DOHH2 (cell line): Measurements from ENCODE around the gene CASP10.
A peak's percentile ranks its signal among the peaks of the same experiment; 100 is the strongest.

Experiments
- H3F3A ChIP-seq: fragments of 200-600 bp; sonication (generic), shearing (Covaris generic); 2 replicates; pipeline ENCODE4 v1.6.0; 2016; ENCODE audit warnings: antibody characterized with exemption, mild to moderate bottlenecking; ENCODE audit not compliant: control insufficient read depth, insufficient read depth
- H3K27ac ChIP-seq: fragments of 200-600 bp; sonication (generic); 2 replicates; pipeline ENCODE4 v1.5.1; 2014; ENCODE audit warnings: low read depth, mild to moderate bottlenecking, low read length, moderate library complexity
- H3K27me3 ChIP-seq: fragments of 200-600 bp; sonication (generic); 2 replicates; pipeline ENCODE4 v1.6.1; 2014; ENCODE audit warnings: mild to moderate bottlenecking, low read length, mixed read lengths; ENCODE audit not compliant: control insufficient read depth
- H3K36me3 ChIP-seq: fragments of 200-600 bp; sonication (generic); 2 replicates; pipeline ENCODE4 v1.6.1; 2014; ENCODE audit warnings: mild to moderate bottlenecking, low read length, moderate library complexity, mixed read lengths; ENCODE audit not compliant: control insufficient read depth
- H3K4me1 ChIP-seq: fragments of 200-600 bp; sonication (generic); 2 replicates; pipeline ENCODE4 v1.6.1; 2014; ENCODE audit warnings: mild to moderate bottlenecking, low read length, mixed read lengths; ENCODE audit not compliant: control insufficient read depth
- H3K4me2 ChIP-seq: fragments of 200-600 bp; sonication (generic); 2 replicates; pipeline ENCODE4 v1.6.0; 2014; ENCODE audit warnings: mild to moderate bottlenecking, low read length, moderate library complexity
- H3K4me3 ChIP-seq: fragments of 200-600 bp; sonication (generic); 2 replicates; pipeline ENCODE4 v1.5.1; 2014; ENCODE audit warnings: mild to moderate bottlenecking, low read length, mixed read lengths
- H3K79me2 ChIP-seq: fragments of 200-600 bp; sonication (generic); 2 replicates; pipeline ENCODE4 v1.6.1; 2014; ENCODE audit warnings: mild to moderate bottlenecking, low read length, mixed read lengths; ENCODE audit not compliant: control insufficient read depth
- H3K9me2 ChIP-seq: fragments of 200-600 bp; sonication (generic); replicated peaks from 2 replicates; pipeline ENCODE4 v1.6.1; 2014; ENCODE audit warnings: mild to moderate bottlenecking, low read length, mixed read lengths; ENCODE audit not compliant: control insufficient read depth
- H3K9me3 ChIP-seq: fragments of 200-600 bp; sonication (generic); 2 replicates; pipeline ENCODE4 v1.6.1; 2014; ENCODE audit warnings: antibody characterized with exemption, low read length, mixed read lengths; ENCODE audit not compliant: control insufficient read depth, insufficient read depth
- H4K20me1 ChIP-seq: fragments of 200-600 bp; sonication (generic); 2 replicates; pipeline ENCODE4 v1.6.0; 2014; ENCODE audit warnings: low read depth, mild to moderate bottlenecking, antibody characterized with exemption, low read length, moderate library complexity; ENCODE audit not compliant: control insufficient read depth, insufficient read depth
- CTCF ChIP-seq: fragments of 200-600 bp; sonication (generic); IDR thresholded peaks from one replicate; pipeline ENCODE4 v1.5.1; 2014; ENCODE audit warnings: antibody characterized with exemption, mild to moderate bottlenecking, low read depth, low read length; ENCODE audit not compliant: poor library complexity, severe bottlenecking
- EZH2phosphoT487 ChIP-seq: fragments of 200-600 bp; sonication (generic); IDR thresholded peaks from 2 replicates; pipeline ENCODE4 v1.6.1; 2017; ENCODE audit warnings: borderline replicate concordance, mild to moderate bottlenecking, antibody characterized with exemption, low read length, moderate library complexity, mixed read lengths

Gene CASP10

GRCh38 chr2:201262718-201263117 lies 79.8 kb downstream of the CASP10 start:
- Histone ChIP-seq H4K20me1 (peaks cover 3% of the 10 kb centered on the region), H3K79me2 (peaks cover 78% of the 10 kb centered on the region), H3K4me2 (peak overlapping the region; percentile 48), H3F3A (peaks cover 13% of the 10 kb centered on the region), H3K9me2 (no peaks in the 10 kb centered on the region), H3K27me3 (no peaks in the 10 kb centered on the region), H3K4me3 (peak overlapping the region; percentile 44), H3K36me3 (peaks cover 15% of the 10 kb centered on the region), H3K4me1 (peaks cover 45% of the 10 kb centered on the region), H3K27ac (no peak overlapping the region), H3K9me3 (no peaks in the 10 kb centered on the region)
- TF ChIP-seq CTCF (no peak), EZH2phosphoT487 (no peak)

- peaks cover 3% of the 10 kb centered on the region for H4K20me1 ChIP-seq
- TF ChIP-seq CTCF (no peak), EZH2phosphoT487 (no peak)
- peaks cover 79% of the 10 kb centered on the region for H3K79me2 ChIP-seq
- no peak overlapping the region for H3K27ac ChIP-seq
- no peaks in the 10 kb centered on the region for H3K9me2 ChIP-seq
- H3K36me3 ChIP-seq: peaks cover 17% of the 10 kb centered on the region
- H3K9me3 ChIP-seq: no peaks in the 10 kb centered on the region
- H3K4me2 ChIP-seq: no peak overlapping the region
- no peaks in the 10 kb centered on the region for H3K27me3 ChIP-seq
- H3K4me1 ChIP-seq: peaks cover 35% of the 10 kb centered on the region
- H3K4me3 ChIP-seq: no peak overlapping the region
- peaks cover 3% of the 10 kb centered on the region for H3F3A ChIP-seq
These were observed 80.8 kb downstream of the CASP10 start for GRCh38 chr2:201263779-201264178.

- peaks cover 3% of the 10 kb centered on the region for H4K20me1 ChIP-seq
- TF ChIP-seq EZH2phosphoT487 (no peak), CTCF (no peak)
These were observed 81.7 kb downstream of the CASP10 start for GRCh38 chr2:201264472-201265173.

More at GRCh38 chr2:201264472-201265173, 81.7 kb downstream of the CASP10 start:
- no peaks in the 10 kb centered on the region for H3K9me3 ChIP-seq
- peaks cover 21% of the 10 kb centered on the region for H3K36me3 ChIP-seq
- H3K9me2 ChIP-seq: no peaks in the 10 kb centered on the region
- H3K27ac ChIP-seq: no peak overlapping the region
- H3K4me3 ChIP-seq: no peak overlapping the region
- no peaks in the 10 kb centered on the region; the same call in 1 of the 2 replicates for H3F3A ChIP-seq
- H3K79me2 ChIP-seq: peaks cover 73% of the 10 kb centered on the region
- no peaks in the 10 kb centered on the region for H3K27me3 ChIP-seq
- H3K4me1 ChIP-seq: peaks cover 27% of the 10 kb centered on the region
- H3K4me2 ChIP-seq: no peak overlapping the region
